Liver (tissue), 9 donors: ENCODE results near the gene UBE3A. TPM values are rescaled to one million over a fixed set of nuclear protein-coding genes. Genes with fewer than 3 reads are reported as not detected.

Experiments used
- DNase-seq: peaks from one replicate; pipeline ENCODE4 v3.0.0-alpha.2; 2017; ENCODE audit warnings: low spot score
- H3K27ac ChIP-seq, 2 donors: one replicate each; pipeline ENCODE4 v1.7.0; 2013; ENCODE audit warnings: inconsistent platforms in 2 of 2, low read length in 2 of 2, control low read depth in 1 of 2, low read depth in 1 of 2, mild to moderate bottlenecking in 1 of 2
- H3K27me3 ChIP-seq, 4 donors: one replicate each; pipeline versions ENCODE4 v1.6.1 to v1.7.0; 2013; ENCODE audit warnings: low read length in 3 of 4, inconsistent platforms in 1 of 4, mild to moderate bottlenecking in 1 of 4, moderate library complexity in 1 of 4; ENCODE audit not compliant: control insufficient read depth in 4 of 4, insufficient read depth in 4 of 4
- H3K36me3 ChIP-seq, 4 donors: one replicate each; pipeline versions ENCODE4 v1.6.1 to v1.7.0; 2013; ENCODE audit warnings: low read length in 3 of 4, mild to moderate bottlenecking in 3 of 4, low read depth in 1 of 4, moderate library complexity in 1 of 4; ENCODE audit not compliant: control insufficient read depth in 4 of 4, insufficient read depth in 3 of 4
- H3K4me1 ChIP-seq, 4 donors: one replicate each; pipeline versions ENCODE4 v1.6.1 to v1.7.0; 2013; ENCODE audit warnings: low read length in 3 of 4, mild to moderate bottlenecking in 3 of 4, moderate library complexity in 1 of 4; ENCODE audit not compliant: control insufficient read depth in 4 of 4, insufficient read depth in 4 of 4
- H3K4me3 ChIP-seq, 3 donors: one replicate each; pipeline versions ENCODE4 v1.6.1 to v1.7.0; 2013; ENCODE audit warnings: low read length in 3 of 3, control low read depth in 1 of 3, low read depth in 1 of 3, mild to moderate bottlenecking in 1 of 3
- H3K9ac ChIP-seq, 2 donors: one replicate each; pipeline ENCODE4 v1.7.0; 2013; ENCODE audit warnings: low read length in 2 of 2, mild to moderate bottlenecking in 2 of 2, moderate library complexity in 2 of 2, control low read depth in 1 of 2, low read depth in 1 of 2
- H3K9me3 ChIP-seq, 4 donors: one replicate each; pipeline versions ENCODE4 v1.6.1 to v1.7.0; 2013; ENCODE audit warnings: low read length in 3 of 4; ENCODE audit not compliant: control insufficient read depth in 4 of 4
- EGR1 ChIP-seq, 2 donors: IDR thresholded peaks; 2 replicates each; pipeline ENCODE4 v1.6.1; 2016 to 2018; ENCODE audit warnings: antibody characterized with exemption in 2 of 2, low read depth in 2 of 2
- FOXA1 ChIP-seq: IDR thresholded peaks from 2 replicates; pipeline ENCODE4 v1.6.1; 2016; ENCODE audit warnings: antibody characterized with exemption
- GABPA ChIP-seq, 2 donors: IDR thresholded peaks in 1 of 2; conservative IDR thresholded peaks in 1 of 2; 2 replicates each; pipeline ENCODE4 v1.6.1; 2016; ENCODE audit warnings: antibody characterized with exemption in 2 of 2, mild to moderate bottlenecking in 1 of 2, moderate library complexity in 1 of 2
- JUND ChIP-seq, 2 donors: IDR thresholded peaks; 2 replicates each; pipeline ENCODE4 v1.6.1; 2016; ENCODE audit warnings: antibody characterized with exemption in 2 of 2
- NR2F2 ChIP-seq: IDR thresholded peaks from 2 replicates; pipeline ENCODE4 v1.6.1; 2016; ENCODE audit warnings: antibody characterized with exemption
- RXRA ChIP-seq, 2 donors: IDR thresholded peaks; 2 replicates each; pipeline ENCODE4 v1.6.1; 2017 to 2018; ENCODE audit warnings: antibody characterized with exemption in 2 of 2, mild to moderate bottlenecking in 1 of 2
- SP1 ChIP-seq: IDR thresholded peaks from 2 replicates; pipeline ENCODE4 v1.6.1; 2018; ENCODE audit warnings: antibody characterized with exemption, mild to moderate bottlenecking
- YY1 ChIP-seq: IDR thresholded peaks from 2 replicates; pipeline ENCODE4 v1.6.1; 2016; ENCODE audit warnings: antibody characterized with exemption, mild to moderate bottlenecking
- WGBS: extraction: QIAGEN DNeasy Blood & Tissue Kit; methylation state at CpG from one replicate; pipeline ENCODE4 v1.1.7; 2013; 5-methylcytosine and 5-hydroxymethylcytosine counted together
- polyA plus RNA-seq, 2 donors: library from polyadenylated mRNA; stranded (reverse) in 1 of 2; unstranded in 1 of 2; fragments of 200-250 nt in 1 of 2; fragments of >200 nt in 1 of 2; fragmentation: Nextera tagmentation in 1 of 2; extraction: Ambion mirVana in 1 of 2; gene quantifications; one replicate each; pipeline versions ENCODE4 v1.2.1 to v1.2.3, GENCODE V29; 2013 to 2015
- total RNA-seq, 2 donors: library from RNA; depleted of rRNA; stranded (reverse); fragments of >200 nt; gene quantifications; one replicate each; pipeline ENCODE4 v1.2.3, GENCODE V29; 2014
- TF ChIP-seq, protein P1 (sequence below): IDR thresholded peaks from 2 replicates; pipeline ENCODE4 v1.6.1; 2016; ENCODE audit warnings: antibody characterized with exemption
- TF ChIP-seq, protein P2 (sequence below): IDR thresholded peaks from 2 replicates; pipeline ENCODE4 v1.6.1; 2016; ENCODE audit warnings: antibody characterized with exemption, mild to moderate bottlenecking
- TF ChIP-seq, protein P3 (sequence below): IDR thresholded peaks from 2 replicates; pipeline ENCODE4 v1.6.1; 2016; ENCODE audit warnings: antibody characterized with exemption
- TF ChIP-seq, protein P4 (sequence below): fragments of 150-350 bp; IDR thresholded peaks from 2 replicates; pipeline ENCODE4 v1.5.1; 2017; ENCODE audit warnings: improper control_type of control experiment, low read depth, low read length; ENCODE audit not compliant: missing input control
- donor health status: healthy.
- donor health status: healthy.
- donor health status: healthy.
- donor health status: healthy.
- donor health status: healthy.

UBE3A gene
- total and polyA plus RNA-seq, 4 donors: 12.9 to 58.4 (median 38.2) TPM

DNA sequence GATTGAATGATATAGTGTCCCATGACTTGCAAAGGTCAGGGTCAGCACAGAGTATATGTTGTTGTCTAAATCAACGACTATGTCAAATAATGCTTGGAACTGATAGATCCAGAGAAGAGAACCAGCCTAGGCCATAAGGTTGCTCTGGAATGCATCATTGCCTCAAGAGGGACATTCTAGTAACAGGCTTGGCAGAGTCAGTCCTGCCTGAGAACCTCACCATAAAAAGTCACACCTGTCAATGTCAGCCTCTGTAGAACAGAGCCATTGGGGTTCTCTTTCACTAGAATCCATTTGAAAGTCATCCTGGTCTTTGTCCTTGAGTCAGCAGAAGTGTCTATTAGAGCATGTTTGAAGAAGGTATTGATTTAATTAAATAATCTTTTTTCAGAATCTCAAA, 31.4 kb upstream of the UBE3A start:
- H3K9me3 ChIP-seq: peaks cover 0 to 3% (median 0%) of the 10 kb centered on the region in 4 donors
- no peaks in the 10 kb centered on the region for H3K27me3 ChIP-seq
- H3K27ac ChIP-seq: no peak overlapping the region
- 57% methylated on average over 1 of the region's 1 CpG for WGBS
- H3K36me3 ChIP-seq: no peaks in the 10 kb centered on the region
- no peak overlapping the region for H3K9ac ChIP-seq
- no peak for DNase-seq
- no peaks in the 10 kb centered on the region for H3K4me1 ChIP-seq
- H3K4me3 ChIP-seq: no peak overlapping the region
- TF ChIP-seq JUND (IDR thresholded peaks at IDR 0.05): no peak
- TF ChIP-seq GABPA (IDR thresholded peaks at IDR 0.05 in 1 of 2, conservative IDR thresholded peaks at IDR 0.05 in 1 of 2): no peak
- TF ChIP-seq YY1: no peak
- TF ChIP-seq RXRA (IDR thresholded peaks at IDR 0.05): no peak
- TF ChIP-seq, protein P1, sequence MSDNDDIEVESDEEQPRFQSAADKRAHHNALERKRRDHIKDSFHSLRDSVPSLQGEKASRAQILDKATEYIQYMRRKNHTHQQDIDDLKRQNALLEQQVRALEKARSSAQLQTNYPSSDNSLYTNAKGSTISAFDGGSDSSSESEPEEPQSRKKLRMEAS: no peak
- TF ChIP-seq, protein P2, sequence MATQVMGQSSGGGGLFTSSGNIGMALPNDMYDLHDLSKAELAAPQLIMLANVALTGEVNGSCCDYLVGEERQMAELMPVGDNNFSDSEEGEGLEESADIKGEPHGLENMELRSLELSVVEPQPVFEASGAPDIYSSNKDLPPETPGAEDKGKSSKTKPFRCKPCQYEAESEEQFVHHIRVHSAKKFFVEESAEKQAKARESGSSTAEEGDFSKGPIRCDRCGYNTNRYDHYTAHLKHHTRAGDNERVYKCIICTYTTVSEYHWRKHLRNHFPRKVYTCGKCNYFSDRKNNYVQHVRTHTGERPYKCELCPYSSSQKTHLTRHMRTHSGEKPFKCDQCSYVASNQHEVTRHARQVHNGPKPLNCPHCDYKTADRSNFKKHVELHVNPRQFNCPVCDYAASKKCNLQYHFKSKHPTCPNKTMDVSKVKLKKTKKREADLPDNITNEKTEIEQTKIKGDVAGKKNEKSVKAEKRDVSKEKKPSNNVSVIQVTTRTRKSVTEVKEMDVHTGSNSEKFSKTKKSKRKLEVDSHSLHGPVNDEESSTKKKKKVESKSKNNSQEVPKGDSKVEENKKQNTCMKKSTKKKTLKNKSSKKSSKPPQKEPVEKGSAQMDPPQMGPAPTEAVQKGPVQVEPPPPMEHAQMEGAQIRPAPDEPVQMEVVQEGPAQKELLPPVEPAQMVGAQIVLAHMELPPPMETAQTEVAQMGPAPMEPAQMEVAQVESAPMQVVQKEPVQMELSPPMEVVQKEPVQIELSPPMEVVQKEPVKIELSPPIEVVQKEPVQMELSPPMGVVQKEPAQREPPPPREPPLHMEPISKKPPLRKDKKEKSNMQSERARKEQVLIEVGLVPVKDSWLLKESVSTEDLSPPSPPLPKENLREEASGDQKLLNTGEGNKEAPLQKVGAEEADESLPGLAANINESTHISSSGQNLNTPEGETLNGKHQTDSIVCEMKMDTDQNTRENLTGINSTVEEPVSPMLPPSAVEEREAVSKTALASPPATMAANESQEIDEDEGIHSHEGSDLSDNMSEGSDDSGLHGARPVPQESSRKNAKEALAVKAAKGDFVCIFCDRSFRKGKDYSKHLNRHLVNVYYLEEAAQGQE: no peak
- TF ChIP-seq NR2F2: no peak
- TF ChIP-seq, protein P3, sequence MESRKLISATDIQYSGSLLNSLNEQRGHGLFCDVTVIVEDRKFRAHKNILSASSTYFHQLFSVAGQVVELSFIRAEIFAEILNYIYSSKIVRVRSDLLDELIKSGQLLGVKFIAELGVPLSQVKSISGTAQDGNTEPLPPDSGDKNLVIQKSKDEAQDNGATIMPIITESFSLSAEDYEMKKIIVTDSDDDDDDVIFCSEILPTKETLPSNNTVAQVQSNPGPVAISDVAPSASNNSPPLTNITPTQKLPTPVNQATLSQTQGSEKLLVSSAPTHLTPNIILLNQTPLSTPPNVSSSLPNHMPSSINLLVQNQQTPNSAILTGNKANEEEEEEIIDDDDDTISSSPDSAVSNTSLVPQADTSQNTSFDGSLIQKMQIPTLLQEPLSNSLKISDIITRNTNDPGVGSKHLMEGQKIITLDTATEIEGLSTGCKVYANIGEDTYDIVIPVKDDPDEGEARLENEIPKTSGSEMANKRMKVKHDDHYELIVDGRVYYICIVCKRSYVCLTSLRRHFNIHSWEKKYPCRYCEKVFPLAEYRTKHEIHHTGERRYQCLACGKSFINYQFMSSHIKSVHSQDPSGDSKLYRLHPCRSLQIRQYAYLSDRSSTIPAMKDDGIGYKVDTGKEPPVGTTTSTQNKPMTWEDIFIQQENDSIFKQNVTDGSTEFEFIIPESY: no peak
- no peak for TF ChIP-seq FOXA1
- no peak for TF ChIP-seq SP1
- TF ChIP-seq, protein P4, sequence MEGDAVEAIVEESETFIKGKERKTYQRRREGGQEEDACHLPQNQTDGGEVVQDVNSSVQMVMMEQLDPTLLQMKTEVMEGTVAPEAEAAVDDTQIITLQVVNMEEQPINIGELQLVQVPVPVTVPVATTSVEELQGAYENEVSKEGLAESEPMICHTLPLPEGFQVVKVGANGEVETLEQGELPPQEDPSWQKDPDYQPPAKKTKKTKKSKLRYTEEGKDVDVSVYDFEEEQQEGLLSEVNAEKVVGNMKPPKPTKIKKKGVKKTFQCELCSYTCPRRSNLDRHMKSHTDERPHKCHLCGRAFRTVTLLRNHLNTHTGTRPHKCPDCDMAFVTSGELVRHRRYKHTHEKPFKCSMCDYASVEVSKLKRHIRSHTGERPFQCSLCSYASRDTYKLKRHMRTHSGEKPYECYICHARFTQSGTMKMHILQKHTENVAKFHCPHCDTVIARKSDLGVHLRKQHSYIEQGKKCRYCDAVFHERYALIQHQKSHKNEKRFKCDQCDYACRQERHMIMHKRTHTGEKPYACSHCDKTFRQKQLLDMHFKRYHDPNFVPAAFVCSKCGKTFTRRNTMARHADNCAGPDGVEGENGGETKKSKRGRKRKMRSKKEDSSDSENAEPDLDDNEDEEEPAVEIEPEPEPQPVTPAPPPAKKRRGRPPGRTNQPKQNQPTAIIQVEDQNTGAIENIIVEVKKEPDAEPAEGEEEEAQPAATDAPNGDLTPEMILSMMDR: no peak
- no peak for TF ChIP-seq EGR1 (IDR thresholded peaks at IDR 0.05; ENCODE audit: low read depth in 2 of 2)

DNA sequence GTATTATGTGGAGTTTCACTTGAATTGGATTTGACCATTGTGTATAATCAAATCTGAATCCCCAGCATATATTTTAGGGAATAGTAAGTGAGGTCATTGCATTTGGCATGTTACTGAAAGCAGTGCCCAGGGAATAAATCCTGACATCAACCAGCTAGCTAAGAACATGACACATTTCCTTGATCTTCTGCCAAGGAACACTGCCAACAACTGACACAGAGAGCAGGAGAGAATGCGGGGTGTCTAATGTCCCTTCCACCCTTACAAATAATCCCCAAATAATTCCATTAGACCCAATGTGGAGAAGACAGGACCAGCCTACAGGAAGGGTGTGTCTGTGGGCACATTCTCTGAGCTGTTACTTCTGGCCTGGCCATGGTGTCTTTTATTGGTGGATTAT, 30.6 kb upstream of the UBE3A start:
- no peak for TF ChIP-seq SP1
- TF ChIP-seq, protein P4: no peak
- Histone ChIP-seq H3K4me1 (no peaks in the 10 kb centered on the region), H3K36me3 (no peaks in the 10 kb centered on the region), H3K4me3 (no peak overlapping the region), H3K27ac (no peak overlapping the region), H3K27me3 (no peaks in the 10 kb centered on the region), H3K9ac (no peak overlapping the region), H3K9me3 (peaks cover 0 to 3% (median 0%) of the 10 kb centered on the region in 4 donors)
- DNase-seq: no peak
- WGBS: 70% methylated on average over 1 of the region's 1 CpG
